K562 (cell line): ENCODE data around the gene FANCI. TPM values are rescaled to one million over a fixed set of nuclear protein-coding genes. Genes with fewer than 3 reads are reported as not detected.
A peak's percentile ranks its signal among the peaks of the same experiment; 100 is the strongest.

Experiments
- BRCA1 ChIP-seq, 2 experiments: fragments of 450-650 bp in 1 of 2; sonication (generic) in 1 of 2; formaldehyde crosslinking in 1 of 2; IDR thresholded peaks; 2 replicates each; pipeline versions ENCODE4 v1.5.0 to v1.6.1; 2017 to 2020; ENCODE audit warnings: mild to moderate bottlenecking in 1 of 2, missing genetic modification reagents in 1 of 2
- CBFB ChIP-seq: sonication (generic); formaldehyde crosslinking; IDR thresholded peaks from 2 replicates; pipeline ENCODE4 v1.4.0; 2020; ENCODE audit warnings: mild to moderate bottlenecking, missing genetic modification reagents
- ELF2 ChIP-seq: fragments of 250-450 bp; sonication (Bioruptor Pico); IDR thresholded peaks from 2 replicates; pipeline ENCODE4 v1.5.0; 2021; ENCODE audit warnings: mild to moderate bottlenecking
- ETV1 ChIP-seq: fragments of 450-650 bp; conservative IDR thresholded peaks from 2 replicates; pipeline ENCODE4 v1.6.1; 2016; ENCODE audit warnings: missing genetic modification characterization, control low read depth, low read depth, missing compliant biosample characterization
- FOXJ3 ChIP-seq: sonication (generic); formaldehyde crosslinking; IDR thresholded peaks from 2 replicates; pipeline ENCODE4 v1.4.0; 2020; ENCODE audit warnings: mild to moderate bottlenecking, missing genetic modification reagents
- GABPA ChIP-seq: fragments of 200-800 bp; sonication (Bioruptor generic); conservative IDR thresholded peaks from 2 replicates; pipeline ENCODE4 v1.6.1; 2016; ENCODE audit warnings: low read depth, missing genetic modification characterization, missing compliant biosample characterization
- HDAC8 ChIP-seq: fragments of 450-650 bp; IDR thresholded peaks from 2 replicates; pipeline ENCODE4 v1.6.1; 2016; ENCODE audit warnings: mild to moderate bottlenecking, missing genetic modification characterization, moderate library complexity, missing compliant biosample characterization
- IFI16 ChIP-seq: fragments of 250-450 bp; sonication (Bioruptor Pico); IDR thresholded peaks from 2 replicates; pipeline ENCODE4 v2.1.2; 2022; ENCODE audit warnings: mild to moderate bottlenecking, inconsistent platforms
- MBD1 ChIP-seq: fragments of 250-450 bp; sonication (Bioruptor Pico); IDR thresholded peaks from 2 replicates; pipeline ENCODE4 v1.8.0; 2022; ENCODE audit warnings: inconsistent platforms
- MCM2 ChIP-seq: fragments of 450-650 bp; IDR thresholded peaks from 2 replicates; pipeline ENCODE4 v1.6.1; 2017; ENCODE audit warnings: low read depth, mild to moderate bottlenecking
- NFRKB ChIP-seq: fragments of 450-650 bp; IDR thresholded peaks from 2 replicates; pipeline ENCODE4 v1.6.1; 2016; ENCODE audit warnings: low read depth
- NRF1 ChIP-seq, 2 experiments: fragments of 450-650 bp; IDR thresholded peaks in 1 of 2; conservative IDR thresholded peaks in 1 of 2; 2 replicates each; pipeline ENCODE4 v1.6.1; 2014; ENCODE audit warnings: mild to moderate bottlenecking in 2 of 2
- RFX7 ChIP-seq: fragments of 250-450 bp; sonication (Bioruptor Pico); IDR thresholded peaks from 2 replicates; pipeline ENCODE4 v1.5.1; 2021; ENCODE audit warnings: mild to moderate bottlenecking
- SP1 ChIP-seq: sonication (generic); formaldehyde crosslinking; IDR thresholded peaks from 2 replicates; pipeline ENCODE4 v1.8.1; 2022; ENCODE audit warnings: mild to moderate bottlenecking, missing genetic modification reagents
- TCFL5 ChIP-seq: fragments of 250-450 bp; sonication (Bioruptor Pico); conservative IDR thresholded peaks from 2 replicates; pipeline ENCODE4 v1.6.1; 2021; ENCODE audit warnings: mild to moderate bottlenecking, moderate library complexity, matching md5 sums
- TEAD1 ChIP-seq, 2 experiments: fragments of 450-650 bp in 1 of 2; sonication (generic) in 1 of 2; formaldehyde crosslinking; IDR thresholded peaks; 2 replicates each; pipeline versions ENCODE4 v1.4.0 to v1.8.0; 2020 to 2022; ENCODE audit warnings: mild to moderate bottlenecking in 2 of 2, missing genetic modification reagents in 1 of 2
- ZBTB12 ChIP-seq: fragments of 250-450 bp; sonication (Bioruptor Pico); IDR thresholded peaks from 2 replicates; pipeline ENCODE4 v1.4.0; 2020
- ZFP36 ChIP-seq: fragments of 150-350 bp; IDR thresholded peaks from 2 replicates; pipeline ENCODE4 v1.6.1; 2018; ENCODE audit warnings: low read length, low read depth; ENCODE audit not compliant: partially characterized antibody
- ZNF436 ChIP-seq: fragments of 250-450, 450-650 bp; sonication (Bioruptor Pico); formaldehyde crosslinking; IDR thresholded peaks from 2 replicates; pipeline ENCODE4 v1.7.0; 2020; ENCODE audit warnings: mild to moderate bottlenecking
- polyA plus RNA-seq, 8 experiments: library from polyadenylated mRNA; depleted of rRNA in 4 of 8; stranded (reverse) in 5 of 8; unstranded in 3 of 8; fragments of >200 nt; fragmentation: Nextera tagmentation in 2 of 8; fragmentation: Illumina TruSeq in 1 of 8; extraction: Ambion mirVana in 2 of 8; extraction: Trizol in 1 of 8; gene quantifications; 2 replicates each; pipeline versions ENCODE4 v1.2.1 to v1.2.3, GENCODE V29; 2011 to 2014; ENCODE audit warnings: inconsistent platforms in 1 of 8, missing spikeins in 1 of 8
- total RNA-seq, 7 experiments: library from RNA; depleted of rRNA in 6 of 7; stranded (reverse); fragments of >200 nt in 6 of 7; fragmentation: Illumina TruSeq in 2 of 7; extraction: Trizol in 2 of 7; gene quantifications; 2 replicates each; pipeline versions ENCODE4 v1.2.1 to v1.2.3, GENCODE V29; 2011 to 2021; ENCODE audit warnings: low replicate concordance in 1 of 7
- TF ChIP-seq, protein P1 (sequence below): sonication (generic); formaldehyde crosslinking; IDR thresholded peaks from 2 replicates; pipeline ENCODE4 v1.4.0; 2020; ENCODE audit warnings: mild to moderate bottlenecking, missing genetic modification reagents

The FANCI gene
- total and polyA plus RNA-seq, 9 of the 15 experiments (the other 6 are each of a cell fraction or from before 2014, with no cell fraction given) = 72.1 to 165 (median 131) TPM

DNA sequence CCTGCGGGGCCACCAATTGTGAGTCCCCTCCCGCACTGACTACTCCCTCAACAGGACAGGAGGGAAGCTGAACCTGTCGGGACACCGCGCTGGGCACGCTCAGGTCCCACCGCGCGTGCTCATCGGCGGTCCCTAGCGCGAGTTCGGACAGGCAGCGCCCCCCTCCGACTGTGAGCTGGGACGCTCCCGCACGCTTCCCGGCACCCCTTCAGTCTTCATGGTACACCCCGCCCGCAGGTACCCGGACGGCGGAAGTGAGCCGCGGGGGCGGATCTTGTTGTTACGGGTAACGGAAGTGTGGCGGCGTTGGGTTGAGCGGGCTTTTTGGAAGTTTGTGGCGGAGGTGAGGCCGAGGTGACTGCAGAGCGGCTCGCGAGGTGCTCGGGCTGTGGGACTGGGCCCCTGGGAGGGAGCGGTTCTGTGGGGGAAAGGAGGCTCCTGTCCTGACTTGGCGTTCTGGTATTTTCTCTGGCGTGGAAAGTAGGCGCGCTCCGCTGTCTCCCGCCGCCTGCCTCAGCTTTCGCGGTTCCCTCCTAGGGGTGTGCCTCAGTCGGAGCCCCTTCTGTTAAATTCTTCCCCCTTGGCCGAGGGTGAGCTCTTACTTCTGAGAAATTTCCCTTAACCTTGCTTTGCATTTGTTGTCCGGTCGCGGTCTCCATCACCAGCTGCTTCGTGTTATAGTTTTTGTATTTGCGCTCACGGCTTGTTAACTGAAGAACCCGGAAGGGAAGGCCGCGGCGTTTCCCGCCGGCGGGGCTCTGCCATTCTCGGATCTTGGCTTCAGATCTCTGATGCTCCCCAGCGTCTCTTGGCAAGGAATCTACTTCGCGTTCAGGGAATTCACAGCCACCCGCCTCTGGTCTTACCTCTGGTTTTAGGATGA, at the start of gene FANCI (continued):
- TF ChIP-seq MBD1 (CRISPR knock-in tag) (no peak), ELF2 (CRISPR knock-in tag) (peak; percentile 50; the same call in 1 of the 2 replicates), HDAC8 (tag) (0 out of 2 replicates have a peak, but pooled peaks have one; percentile 27), RFX7 (CRISPR knock-in tag) (no peak), NFRKB (peak; percentile 55; the same call in 1 of the 2 replicates), ETV1 (tag) (peak; percentile 84), CBFB (peak; percentile 97), BRCA1 (IDR thresholded peaks at IDR 0.05) (no peak), BRCA1 (CRISPR knock-in tag; IDR thresholded peaks at IDR 0.05) (no peak), MCM2 (no peak), GABPA (tag) (peak; percentile 99), IFI16 (CRISPR knock-in tag) (no peak), TCFL5 (CRISPR knock-in tag) (no peak), TEAD1 (CRISPR knock-in tag; IDR thresholded peaks at IDR 0.05) (peak in 1 of 2 experiments; percentile 84; a peak in 1 of 4 replicates), FOXJ3 (no peak), SP1 (CRISPR knock-in tag) (peak; percentile 81; the same call in 1 of the 2 replicates), ZFP36 (no peak), ZBTB12 (no peak), NRF1 (conservative IDR thresholded peaks at IDR 0.05 in 1 of 2, IDR thresholded peaks at IDR 0.05 in 1 of 2) (peak; percentile 91 to 93), ZNF436 (CRISPR knock-in tag) (no peak)
- TF ChIP-seq, protein P1, sequence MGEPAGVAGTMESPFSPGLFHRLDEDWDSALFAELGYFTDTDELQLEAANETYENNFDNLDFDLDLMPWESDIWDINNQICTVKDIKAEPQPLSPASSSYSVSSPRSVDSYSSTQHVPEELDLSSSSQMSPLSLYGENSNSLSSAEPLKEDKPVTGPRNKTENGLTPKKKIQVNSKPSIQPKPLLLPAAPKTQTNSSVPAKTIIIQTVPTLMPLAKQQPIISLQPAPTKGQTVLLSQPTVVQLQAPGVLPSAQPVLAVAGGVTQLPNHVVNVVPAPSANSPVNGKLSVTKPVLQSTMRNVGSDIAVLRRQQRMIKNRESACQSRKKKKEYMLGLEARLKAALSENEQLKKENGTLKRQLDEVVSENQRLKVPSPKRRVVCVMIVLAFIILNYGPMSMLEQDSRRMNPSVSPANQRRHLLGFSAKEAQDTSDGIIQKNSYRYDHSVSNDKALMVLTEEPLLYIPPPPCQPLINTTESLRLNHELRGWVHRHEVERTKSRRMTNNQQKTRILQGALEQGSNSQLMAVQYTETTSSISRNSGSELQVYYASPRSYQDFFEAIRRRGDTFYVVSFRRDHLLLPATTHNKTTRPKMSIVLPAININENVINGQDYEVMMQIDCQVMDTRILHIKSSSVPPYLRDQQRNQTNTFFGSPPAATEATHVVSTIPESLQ (CRISPR knock-in tag) = peak; percentile 71; the same call in 1 of the 2 replicates
